ENCODE data around the gene RUVBL2. TPM values are rescaled to one million over a fixed set of nuclear protein-coding genes. Genes with fewer than 3 reads are reported as not detected.

The RUVBL2 gene
- total RNA-seq, 1 experiment from 2014 or later = 170 TPM

DNA sequence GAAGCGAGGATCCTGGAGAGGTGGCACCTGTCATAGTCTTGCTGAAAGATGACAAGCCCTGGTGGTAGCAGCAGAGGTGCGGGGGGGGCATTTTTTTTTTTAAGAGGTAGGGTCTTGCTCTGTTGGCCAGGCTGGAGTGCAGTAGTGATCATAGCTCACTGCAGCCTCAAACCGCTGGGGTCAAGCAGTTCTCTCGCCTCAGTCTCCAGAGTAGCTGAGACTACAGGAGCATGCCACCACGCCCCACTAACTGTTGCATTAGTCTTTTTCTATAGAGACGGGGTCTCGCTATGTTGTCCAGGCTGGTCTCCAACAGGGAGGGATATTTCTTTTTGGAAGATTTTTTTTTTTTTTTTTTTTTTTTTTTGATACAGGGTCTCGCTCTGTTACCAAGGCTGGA is 35.7 kb upstream of the RUVBL2 start:
- ATAC-seq (no peak), DNase-seq (ENCODE audit: low read depth, low spot score) (no peak)
- ChIA-PET CTCF (no interaction called here), POLR2A (no interaction called here)
- in situ Hi-C loops (cut with HindIII; ENCODE audit: low pct_unique_long_range_greater_than_20kb, low sequenced_read_pairs) (no loop called here), intact Hi-C loops (cut with micrococcal nuclease; ENCODE audit: unreplicated experiment) (no loop called here)
- no TSS peak for BruUV-seq (replicated peaks)
- H3K4me1 ChIP-seq (ENCODE audit: control insufficient read depth, insufficient read depth, low read length) = peaks cover 18% of the 10 kb centered on the region
- no peaks in the 10 kb centered on the region for H3K9me3 ChIP-seq (ENCODE audit: control insufficient read depth, insufficient read depth, low read depth, low read length)
- no peaks in the 10 kb centered on the region for H3K27me3 ChIP-seq (ENCODE audit: control insufficient read depth, insufficient read depth, low read length)
- H3K27ac ChIP-seq (ENCODE audit: low read length) = no peak overlapping the region
- TF ChIP-seq, protein P1, sequence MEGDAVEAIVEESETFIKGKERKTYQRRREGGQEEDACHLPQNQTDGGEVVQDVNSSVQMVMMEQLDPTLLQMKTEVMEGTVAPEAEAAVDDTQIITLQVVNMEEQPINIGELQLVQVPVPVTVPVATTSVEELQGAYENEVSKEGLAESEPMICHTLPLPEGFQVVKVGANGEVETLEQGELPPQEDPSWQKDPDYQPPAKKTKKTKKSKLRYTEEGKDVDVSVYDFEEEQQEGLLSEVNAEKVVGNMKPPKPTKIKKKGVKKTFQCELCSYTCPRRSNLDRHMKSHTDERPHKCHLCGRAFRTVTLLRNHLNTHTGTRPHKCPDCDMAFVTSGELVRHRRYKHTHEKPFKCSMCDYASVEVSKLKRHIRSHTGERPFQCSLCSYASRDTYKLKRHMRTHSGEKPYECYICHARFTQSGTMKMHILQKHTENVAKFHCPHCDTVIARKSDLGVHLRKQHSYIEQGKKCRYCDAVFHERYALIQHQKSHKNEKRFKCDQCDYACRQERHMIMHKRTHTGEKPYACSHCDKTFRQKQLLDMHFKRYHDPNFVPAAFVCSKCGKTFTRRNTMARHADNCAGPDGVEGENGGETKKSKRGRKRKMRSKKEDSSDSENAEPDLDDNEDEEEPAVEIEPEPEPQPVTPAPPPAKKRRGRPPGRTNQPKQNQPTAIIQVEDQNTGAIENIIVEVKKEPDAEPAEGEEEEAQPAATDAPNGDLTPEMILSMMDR (IDR thresholded peaks at IDR 0.05) = no peak
- TF ChIP-seq SIN3A (IDR thresholded peaks at IDR 0.05; ENCODE audit: borderline replicate concordance, insufficient read depth, low read depth, low read length) = no peak
- TF ChIP-seq TCF7L2 (IDR thresholded peaks at IDR 0.05; ENCODE audit: low read depth, low read length) = no peak
- TF ChIP-seq POLR2AphosphoS5 (IDR thresholded peaks at IDR 0.05; ENCODE audit: low read depth, low read length) = no peak
- TF ChIP-seq, protein P2, sequence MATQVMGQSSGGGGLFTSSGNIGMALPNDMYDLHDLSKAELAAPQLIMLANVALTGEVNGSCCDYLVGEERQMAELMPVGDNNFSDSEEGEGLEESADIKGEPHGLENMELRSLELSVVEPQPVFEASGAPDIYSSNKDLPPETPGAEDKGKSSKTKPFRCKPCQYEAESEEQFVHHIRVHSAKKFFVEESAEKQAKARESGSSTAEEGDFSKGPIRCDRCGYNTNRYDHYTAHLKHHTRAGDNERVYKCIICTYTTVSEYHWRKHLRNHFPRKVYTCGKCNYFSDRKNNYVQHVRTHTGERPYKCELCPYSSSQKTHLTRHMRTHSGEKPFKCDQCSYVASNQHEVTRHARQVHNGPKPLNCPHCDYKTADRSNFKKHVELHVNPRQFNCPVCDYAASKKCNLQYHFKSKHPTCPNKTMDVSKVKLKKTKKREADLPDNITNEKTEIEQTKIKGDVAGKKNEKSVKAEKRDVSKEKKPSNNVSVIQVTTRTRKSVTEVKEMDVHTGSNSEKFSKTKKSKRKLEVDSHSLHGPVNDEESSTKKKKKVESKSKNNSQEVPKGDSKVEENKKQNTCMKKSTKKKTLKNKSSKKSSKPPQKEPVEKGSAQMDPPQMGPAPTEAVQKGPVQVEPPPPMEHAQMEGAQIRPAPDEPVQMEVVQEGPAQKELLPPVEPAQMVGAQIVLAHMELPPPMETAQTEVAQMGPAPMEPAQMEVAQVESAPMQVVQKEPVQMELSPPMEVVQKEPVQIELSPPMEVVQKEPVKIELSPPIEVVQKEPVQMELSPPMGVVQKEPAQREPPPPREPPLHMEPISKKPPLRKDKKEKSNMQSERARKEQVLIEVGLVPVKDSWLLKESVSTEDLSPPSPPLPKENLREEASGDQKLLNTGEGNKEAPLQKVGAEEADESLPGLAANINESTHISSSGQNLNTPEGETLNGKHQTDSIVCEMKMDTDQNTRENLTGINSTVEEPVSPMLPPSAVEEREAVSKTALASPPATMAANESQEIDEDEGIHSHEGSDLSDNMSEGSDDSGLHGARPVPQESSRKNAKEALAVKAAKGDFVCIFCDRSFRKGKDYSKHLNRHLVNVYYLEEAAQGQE (IDR thresholded peaks at IDR 0.05; ENCODE audit: insufficient read depth in 1 of 2, low read depth in 2 of 2, low read length in 1 of 2) = no peak
- H3K36me3 ChIP-seq (ENCODE audit: control insufficient read depth, insufficient read depth, low read length) = no peaks in the 10 kb centered on the region
- no peak overlapping the region for H3K4me3 ChIP-seq (ENCODE audit: low read depth in 2 of 2, low read length in 2 of 2)

DNA sequence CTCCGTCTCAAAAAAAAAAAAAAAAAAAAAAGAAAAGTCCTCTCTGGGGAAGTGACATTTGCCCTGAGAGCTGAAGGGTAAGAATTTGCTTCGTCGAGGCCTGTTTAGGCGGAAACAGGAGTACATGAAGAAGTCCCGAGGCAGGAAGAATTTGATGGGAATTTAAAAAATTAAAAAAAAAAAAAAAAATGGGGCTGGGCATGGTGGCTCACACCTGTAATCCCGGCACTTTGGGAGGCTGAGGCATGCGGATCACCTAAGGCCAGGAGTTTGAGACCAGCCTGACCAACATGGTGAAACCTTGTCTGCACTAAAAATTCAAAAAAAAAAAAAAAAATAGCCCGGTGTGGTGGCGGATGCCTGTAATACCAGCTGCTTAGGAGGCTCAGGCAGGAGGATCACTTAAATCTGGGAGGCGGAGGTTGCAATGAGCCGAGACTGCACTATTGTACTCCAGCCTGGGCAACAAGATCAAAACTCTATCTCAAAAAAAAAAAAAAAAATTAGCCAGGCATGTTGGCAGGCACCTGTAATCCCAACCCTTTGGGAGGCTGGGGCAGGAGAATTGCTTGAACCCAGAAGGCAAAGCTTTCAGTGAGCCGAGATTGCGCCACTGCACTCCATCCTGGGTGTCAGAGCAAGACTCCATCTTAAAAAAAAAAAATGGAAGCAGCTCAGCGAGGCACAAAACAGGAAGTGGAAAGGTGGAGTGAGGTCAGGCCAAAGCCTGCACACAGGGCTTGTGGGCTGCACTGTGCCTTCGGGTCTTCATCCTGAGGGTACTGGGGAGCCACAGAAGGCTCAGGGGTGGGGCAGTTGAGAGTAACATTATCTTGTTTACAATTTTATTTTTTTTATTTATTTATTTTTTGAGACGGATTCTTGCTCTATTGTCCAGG is 34.1 kb upstream of the RUVBL2 start:
- Histone ChIP-seq H3K27me3 (ENCODE audit: control insufficient read depth, insufficient read depth, low read length) (no peaks in the 10 kb centered on the region), H3K9me3 (ENCODE audit: control insufficient read depth, insufficient read depth, low read depth, low read length) (no peaks in the 10 kb centered on the region), H3K4me1 (ENCODE audit: control insufficient read depth, insufficient read depth, low read length) (peaks cover 32% of the 10 kb centered on the region), H3K36me3 (ENCODE audit: control insufficient read depth, insufficient read depth, low read length) (no peaks in the 10 kb centered on the region), H3K4me3 (ENCODE audit: low read depth in 2 of 2, low read length in 2 of 2) (no peak overlapping the region), H3K27ac (ENCODE audit: low read length) (no peak overlapping the region)
- ChIA-PET CTCF (interaction anchor here (0.6 kb wide), 1 partner anchor 146 kb away, joined by 3 read pairs; no protein-coding TSS in a partner anchor), POLR2A (interaction anchor here (0.6 kb wide), 2 partner anchors 17 to 73 kb away, joined by 5 to 7 read pairs; no protein-coding TSS in a partner anchor)
- intact Hi-C loops (cut with micrococcal nuclease; ENCODE audit: unreplicated experiment) = no loop called here
- no TSS peak for BruUV-seq (replicated peaks)
- DNase-seq (ENCODE audit: low read depth, low spot score) = no peak
- in situ Hi-C loops (cut with HindIII; ENCODE audit: low pct_unique_long_range_greater_than_20kb, low sequenced_read_pairs) = no loop called here
- ATAC-seq = no peak
- no peak for TF ChIP-seq SIN3A (IDR thresholded peaks at IDR 0.05; ENCODE audit: borderline replicate concordance, insufficient read depth, low read depth, low read length)
- no peak for TF ChIP-seq POLR2AphosphoS5 (IDR thresholded peaks at IDR 0.05; ENCODE audit: low read depth, low read length)
- TF ChIP-seq, protein P2 (IDR thresholded peaks at IDR 0.05; ENCODE audit: insufficient read depth in 1 of 2, low read depth in 2 of 2, low read length in 1 of 2) = no peak
- TF ChIP-seq, protein P1 (IDR thresholded peaks at IDR 0.05) = no peak
- TF ChIP-seq TCF7L2 (IDR thresholded peaks at IDR 0.05; ENCODE audit: low read depth, low read length) = no peak
